Neutrophil (primary cell): ENCODE data around the gene VPS8.
A peak's percentile ranks its signal among the peaks of the same experiment; 100 is the strongest.

Experiments
- H3K27ac ChIP-seq: fragments of 200-600 bp; sonication (generic); 2 replicates; pipeline ENCODE4 v1.5.1; 2016; ENCODE audit warnings: mild to moderate bottlenecking, moderate library complexity
- H3K27me3 ChIP-seq: fragments of 200-600 bp; sonication (generic); 2 replicates; pipeline ENCODE4 v1.6.0; 2016; ENCODE audit warnings: mild to moderate bottlenecking
- H3K36me3 ChIP-seq: fragments of 200-600 bp; sonication (generic); 2 replicates; pipeline ENCODE4 v1.5.1; 2017
- H3K4me1 ChIP-seq, 2 experiments: fragments of 200-600 bp in 1 of 2; sonication (generic) in 1 of 2; 1 replicate in 1 of 2; 2 replicates in 1 of 2; pipeline versions ENCODE4 v1.5.1 to v1.6.1; 2013 to 2016; ENCODE audit warnings: low read depth in 1 of 2, low read length in 1 of 2, mild to moderate bottlenecking in 1 of 2, moderate library complexity in 1 of 2; ENCODE audit not compliant: control insufficient read depth in 1 of 2, insufficient read depth in 1 of 2
- H3K4me3 ChIP-seq, 2 experiments: fragments of 200-600 bp in 1 of 2; sonication (generic) in 1 of 2; 1 replicate in 1 of 2; 2 replicates in 1 of 2; pipeline ENCODE4 v1.5.1; 2013 to 2016; ENCODE audit warnings: low read depth in 1 of 2, low read length in 1 of 2, mild to moderate bottlenecking in 1 of 2, moderate library complexity in 1 of 2
- H3K9me3 ChIP-seq: fragments of 200-600 bp; sonication (generic); 2 replicates; pipeline ENCODE4 v1.5.1; 2016
- CTCF ChIP-seq: fragments of 200-600 bp; sonication (generic); IDR thresholded peaks from 2 replicates; pipeline ENCODE4 v1.5.1; 2016; ENCODE audit warnings: antibody characterized with exemption

Gene VPS8

GRCh38 chr3:184832903-184833302 is 20.9 kb downstream of the VPS8 start:
- peaks cover 97% of the 10 kb centered on the region for H3K36me3 ChIP-seq

GRCh38 chr3:184836090-184836822 is 24.3 kb downstream of the VPS8 start:
- H3K36me3 ChIP-seq: peaks cover 90% of the 10 kb centered on the region
- H3K4me1 ChIP-seq: no peaks in the 10 kb centered on the region
- no peak for TF ChIP-seq CTCF
- H3K4me3 ChIP-seq: no peak overlapping the region
- H3K27ac ChIP-seq: peak overlapping the region; percentile 61
- no peaks in the 10 kb centered on the region for H3K9me3 ChIP-seq
- no peaks in the 10 kb centered on the region for H3K27me3 ChIP-seq

More at GRCh38 chr3:184832903-184833302, 20.9 kb downstream of the VPS8 start:
- H3K27me3 ChIP-seq: no peaks in the 10 kb centered on the region
- no peak for TF ChIP-seq CTCF
- no peak overlapping the region for H3K4me3 ChIP-seq
- H3K4me1 ChIP-seq: no peaks in the 10 kb centered on the region
- H3K9me3 ChIP-seq: no peaks in the 10 kb centered on the region
- H3K27ac ChIP-seq: no peak overlapping the region

GRCh38 chr3:184842433-184842832 is 30.5 kb downstream of the VPS8 start:
- Histone ChIP-seq H3K27ac (no peak overlapping the region), H3K4me3 (no peak overlapping the region), H3K4me1 (no peaks in the 10 kb centered on the region), H3K36me3 (peaks cover 58% of the 10 kb centered on the region), H3K27me3 (no peaks in the 10 kb centered on the region), H3K9me3 (no peaks in the 10 kb centered on the region)
- TF ChIP-seq CTCF: no peak

GRCh38 chr3:184845819-184846218 is 33.9 kb downstream of the VPS8 start:
- Histone ChIP-seq H3K36me3 (peaks cover 56% of the 10 kb centered on the region), H3K27me3 (no peaks in the 10 kb centered on the region), H3K4me3 (no peak overlapping the region), H3K4me1 (no peaks in the 10 kb centered on the region), H3K9me3 (no peaks in the 10 kb centered on the region), H3K27ac (no peak overlapping the region)
- TF ChIP-seq CTCF: no peak

- H3K4me3 ChIP-seq: no peak overlapping the region
- H3K27me3 ChIP-seq: no peaks in the 10 kb centered on the region
- no peak overlapping the region for H3K27ac ChIP-seq
- H3K36me3 ChIP-seq: peaks cover 59% of the 10 kb centered on the region
- no peaks in the 10 kb centered on the region for H3K4me1 ChIP-seq
- TF ChIP-seq CTCF: no peak
- H3K9me3 ChIP-seq: no peaks in the 10 kb centered on the region
Observed at GRCh38 chr3:184846496-184846895, 34.5 kb downstream of the VPS8 start.
